Cerebellar nuclear complex (tissue), 1 donor: Measurements from ENCODE around the gene ZNF750.

Experiments
- DNase-seq, 2 experiments: peaks; one replicate each; lab custom pipeline; 2025; lab: John Stamatoyannopoulos, UW

Gene ZNF750

DNA sequence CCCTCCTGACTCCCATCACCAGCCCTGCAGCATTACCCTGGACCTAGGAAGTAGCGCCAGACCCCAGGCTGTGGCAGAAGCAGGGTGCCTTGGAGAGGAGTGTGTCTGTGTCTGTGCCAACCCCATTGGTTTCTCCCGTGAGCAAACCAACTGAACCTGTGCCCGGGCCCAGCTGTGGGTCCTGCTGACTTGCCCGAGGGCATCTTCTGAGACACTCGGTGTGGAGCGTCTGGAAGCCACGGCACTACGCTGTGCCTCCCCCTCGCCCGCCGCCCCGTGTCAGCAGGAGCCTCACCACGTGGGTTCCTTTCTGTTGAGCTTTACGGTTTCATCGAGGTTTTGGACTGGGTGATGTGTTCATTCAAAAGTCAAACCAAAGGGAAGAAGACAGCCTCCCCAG, 27.8 kb downstream of the ZNF750 start:
- no peak for DNase-seq

DNA sequence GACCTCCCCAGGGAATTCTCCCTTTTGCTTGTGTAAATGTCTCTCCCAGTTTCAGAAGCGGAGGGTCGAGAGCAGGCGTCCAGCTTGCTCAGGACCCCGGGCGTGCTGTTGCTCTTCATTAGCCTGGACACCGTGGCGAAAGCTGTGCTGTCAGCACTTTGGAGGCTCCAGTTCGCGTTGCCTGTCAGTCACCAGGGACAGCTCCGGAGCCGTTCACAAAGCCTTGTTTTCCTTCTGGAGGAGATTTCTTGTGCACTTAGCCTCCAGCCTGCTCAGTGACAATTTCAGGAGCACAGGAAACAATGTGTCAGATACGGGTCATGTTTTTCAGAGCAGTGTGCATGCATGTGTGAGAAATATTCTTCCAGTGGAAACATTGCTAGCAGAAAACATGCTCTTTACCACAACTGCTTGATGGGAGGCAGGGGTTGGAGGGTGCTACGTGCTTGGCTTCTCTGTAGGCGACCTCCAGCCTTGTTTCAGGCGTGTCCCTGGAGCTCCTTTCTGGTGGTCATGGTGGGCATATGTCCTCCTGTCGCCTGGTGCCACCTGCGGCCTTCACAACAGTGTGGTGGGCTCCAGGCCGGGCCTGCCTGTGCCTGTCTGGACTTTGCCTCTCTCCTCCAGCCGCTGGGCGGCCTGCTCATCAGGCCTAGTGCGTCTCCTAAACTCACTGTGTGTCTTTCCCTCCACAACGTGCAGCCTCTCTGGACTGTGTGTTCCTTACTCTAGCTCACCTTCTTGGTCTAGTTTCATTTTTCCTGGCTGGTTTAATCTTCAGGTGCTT, 29.0 kb downstream of the ZNF750 start:
- no peak for DNase-seq

DNA sequence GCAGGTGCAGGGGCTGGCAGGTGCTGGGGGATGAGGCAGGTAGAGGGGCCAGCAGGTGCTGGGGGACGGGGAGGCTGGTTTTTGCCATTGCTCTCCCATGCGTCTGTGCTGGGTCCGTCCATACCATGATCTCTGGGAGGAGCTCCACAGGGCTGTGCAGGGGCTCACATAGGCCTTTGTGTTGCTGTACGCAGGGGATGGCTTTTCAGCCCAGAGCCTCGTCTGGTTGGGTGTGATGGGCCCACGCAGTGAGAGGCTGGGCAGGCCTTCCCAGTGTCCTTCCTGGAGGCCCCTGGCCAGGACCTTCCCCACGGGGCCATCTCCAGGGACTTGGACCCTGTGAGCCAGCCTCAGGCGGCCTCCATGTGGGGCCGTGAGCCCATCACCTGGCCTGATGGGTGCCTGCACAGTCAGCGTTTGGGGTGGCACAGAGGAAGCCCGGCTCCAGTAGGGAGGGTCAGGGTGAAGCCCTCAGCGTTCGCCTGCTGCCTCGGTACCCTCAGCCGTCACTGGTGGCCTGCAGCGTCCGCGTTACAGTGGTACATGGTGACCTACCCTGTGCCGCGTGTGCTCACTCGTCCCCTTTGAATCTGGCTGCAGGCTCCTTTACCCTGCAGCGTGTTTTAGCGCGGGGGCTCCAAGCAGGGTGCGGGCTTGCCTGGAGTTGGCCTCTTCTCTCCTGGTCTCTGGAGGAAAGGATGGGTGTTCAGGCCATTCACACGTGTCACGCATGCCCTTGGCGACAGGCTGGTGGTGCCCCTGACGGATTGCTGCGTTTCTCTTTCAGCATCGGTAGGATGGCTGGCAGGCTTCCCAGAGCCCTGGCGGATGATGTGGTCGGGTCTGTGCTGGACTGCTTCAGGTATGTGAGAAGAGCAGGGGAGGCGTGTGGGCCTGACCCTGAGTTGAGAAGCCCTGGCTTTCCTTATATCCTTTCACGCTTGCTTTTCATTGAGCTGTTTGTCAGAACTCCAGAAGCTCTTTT, 30.6 kb downstream of the ZNF750 start:
- no peak for DNase-seq

DNA sequence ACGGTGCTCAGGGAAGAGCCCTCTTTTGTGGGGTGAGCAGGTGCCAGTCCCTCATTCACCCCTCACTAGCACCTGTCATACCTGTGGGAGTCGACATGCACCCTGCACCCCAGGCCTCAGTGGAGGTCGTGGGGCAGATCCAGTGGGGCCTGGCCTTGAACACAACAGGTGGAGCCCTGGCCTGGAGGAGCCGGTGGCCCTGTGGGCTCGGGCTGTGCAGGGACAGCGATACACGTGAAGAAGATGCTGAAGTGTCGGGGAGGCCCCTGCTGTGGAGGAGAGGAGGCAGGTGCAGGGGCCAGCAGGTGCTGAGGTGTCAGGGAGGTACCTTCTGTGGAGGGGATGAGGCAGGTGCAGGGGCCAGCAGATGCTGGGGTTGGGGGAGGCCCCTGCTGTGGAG, 31.8 kb downstream of the ZNF750 start:
- DNase-seq = no peak

DNA sequence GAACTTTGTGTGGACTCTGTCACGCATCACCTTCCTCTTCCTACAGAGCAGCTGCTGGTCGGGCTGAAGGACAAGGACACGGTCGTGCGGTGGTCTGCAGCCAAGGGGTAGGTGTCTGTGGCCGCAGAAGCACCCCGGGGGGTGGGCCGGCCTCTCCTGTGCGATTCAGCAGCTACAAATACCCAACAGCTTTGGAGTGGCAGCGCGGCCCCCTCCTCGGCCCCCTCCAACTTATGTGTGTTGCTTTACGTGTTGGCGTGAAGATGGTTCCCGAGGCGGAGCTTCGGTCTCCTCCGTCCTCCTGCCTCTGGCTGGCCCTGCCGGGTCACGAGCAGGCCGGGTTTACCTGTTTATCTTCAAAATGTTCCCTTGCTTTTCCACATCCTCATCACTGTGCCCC, 32.3 kb downstream of the ZNF750 start:
- DNase-seq = no peak

DNA sequence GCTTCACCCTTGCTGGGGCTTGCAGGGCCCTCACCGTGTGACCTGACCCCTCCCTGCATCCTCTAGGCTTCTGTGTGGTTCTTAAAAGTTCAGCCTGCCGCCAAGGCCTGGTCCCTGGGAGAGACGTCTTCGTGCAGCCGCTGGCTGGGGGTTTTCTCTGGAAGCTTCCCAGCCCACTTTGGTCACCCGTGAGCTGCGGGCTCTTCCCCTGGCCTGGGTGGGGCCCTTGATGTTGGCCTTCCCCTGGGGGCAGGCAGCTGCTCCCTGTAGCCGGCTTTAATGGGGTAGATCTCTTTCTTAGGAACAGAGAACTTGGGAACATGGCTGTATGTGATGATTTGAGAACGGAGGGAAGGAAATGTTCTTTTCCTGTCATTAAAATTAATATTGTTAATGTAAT, 32.7 kb downstream of the ZNF750 start:
- no peak for DNase-seq

- DNase-seq = no peak
These were observed 33.2 kb downstream of the ZNF750 start for GRCh38 chr17:82806645-82807044.

DNA sequence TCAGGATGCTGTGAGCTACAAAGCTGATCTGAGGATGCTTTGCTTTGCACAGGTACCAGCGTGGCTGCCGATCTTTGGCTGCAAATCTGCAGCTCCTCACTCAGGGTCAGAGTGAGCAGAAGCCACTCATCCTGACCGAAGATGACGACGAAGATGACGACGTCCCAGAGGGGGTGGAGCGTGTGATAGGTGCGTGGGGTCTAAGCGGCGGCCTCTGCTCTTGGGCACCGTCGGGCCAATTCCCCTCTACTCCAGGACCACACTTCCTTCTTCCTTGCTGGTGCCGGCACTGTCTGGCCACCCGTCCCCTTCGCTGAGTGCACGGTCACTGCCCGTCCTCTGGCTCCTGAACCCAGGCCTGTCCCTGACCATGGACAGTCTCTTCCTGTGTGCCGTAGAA, 34.0 kb downstream of the ZNF750 start:
- no peak for DNase-seq

- DNase-seq = no peak
These were observed 34.6 kb downstream of the ZNF750 start for GRCh38 chr17:82805254-82805653.

- DNase-seq = no peak
These were observed 35.2 kb downstream of the ZNF750 start for GRCh38 chr17:82804442-82805191.

GRCh38 chr17:82803606-82804005, 36.2 kb downstream of the ZNF750 start:
- DNase-seq = no peak

DNA sequence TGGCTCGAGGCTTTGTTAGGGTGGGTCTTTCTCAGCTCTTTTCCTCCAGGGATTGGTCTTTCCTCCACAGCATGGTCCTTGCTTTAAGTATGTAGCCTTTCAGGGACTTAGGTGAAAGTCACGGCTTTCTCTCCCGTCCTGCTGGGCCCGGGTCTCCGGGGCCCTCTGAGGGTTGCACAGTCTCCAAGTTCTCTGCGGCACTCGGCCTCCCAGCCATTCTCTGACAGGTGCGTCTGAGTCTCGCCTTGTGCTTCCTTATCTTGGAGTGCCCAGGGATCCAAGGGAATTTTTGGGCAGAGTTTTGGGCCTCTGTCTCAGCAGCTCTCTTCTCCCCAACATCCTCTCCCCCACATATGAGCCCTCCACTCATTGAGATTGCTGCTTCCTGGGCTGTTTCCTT, 36.6 kb downstream of the ZNF750 start:
- DNase-seq = no peak

DNA sequence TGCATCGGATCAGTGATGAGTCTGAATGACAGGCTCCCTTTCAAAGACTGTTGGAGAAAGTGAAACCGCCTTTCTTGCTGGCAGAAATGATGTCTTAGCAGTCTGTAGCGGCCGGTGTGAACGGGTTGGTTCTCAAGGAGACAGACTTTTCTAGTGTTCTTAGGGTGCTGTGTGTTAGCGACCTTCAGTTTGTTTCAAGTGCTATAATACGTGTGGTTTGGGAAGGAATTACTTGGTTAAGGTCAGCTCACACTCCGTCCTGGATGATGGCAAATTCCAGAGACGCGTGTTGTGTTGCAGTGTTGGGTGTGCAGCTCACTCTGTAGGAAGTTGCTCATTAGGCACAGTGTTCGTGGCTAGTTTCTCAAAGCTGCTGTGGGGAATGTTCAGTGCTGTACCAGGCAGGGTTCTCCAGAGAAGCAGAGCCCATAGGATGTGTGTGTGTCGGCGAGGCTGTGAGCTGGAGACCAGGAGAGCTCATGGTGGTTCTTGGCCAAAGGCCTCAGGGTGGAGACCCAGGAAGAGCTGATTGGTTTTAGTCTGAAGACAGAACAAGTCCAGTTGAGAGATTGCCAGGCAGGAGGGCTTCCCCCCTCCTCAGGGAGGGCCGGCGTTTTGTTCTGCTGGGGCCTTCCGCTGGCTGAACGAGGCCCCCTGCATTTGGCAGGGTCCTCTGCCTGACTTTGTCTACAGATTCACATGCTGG, 37.6 kb downstream of the ZNF750 start:
- DNase-seq = no peak

DNA sequence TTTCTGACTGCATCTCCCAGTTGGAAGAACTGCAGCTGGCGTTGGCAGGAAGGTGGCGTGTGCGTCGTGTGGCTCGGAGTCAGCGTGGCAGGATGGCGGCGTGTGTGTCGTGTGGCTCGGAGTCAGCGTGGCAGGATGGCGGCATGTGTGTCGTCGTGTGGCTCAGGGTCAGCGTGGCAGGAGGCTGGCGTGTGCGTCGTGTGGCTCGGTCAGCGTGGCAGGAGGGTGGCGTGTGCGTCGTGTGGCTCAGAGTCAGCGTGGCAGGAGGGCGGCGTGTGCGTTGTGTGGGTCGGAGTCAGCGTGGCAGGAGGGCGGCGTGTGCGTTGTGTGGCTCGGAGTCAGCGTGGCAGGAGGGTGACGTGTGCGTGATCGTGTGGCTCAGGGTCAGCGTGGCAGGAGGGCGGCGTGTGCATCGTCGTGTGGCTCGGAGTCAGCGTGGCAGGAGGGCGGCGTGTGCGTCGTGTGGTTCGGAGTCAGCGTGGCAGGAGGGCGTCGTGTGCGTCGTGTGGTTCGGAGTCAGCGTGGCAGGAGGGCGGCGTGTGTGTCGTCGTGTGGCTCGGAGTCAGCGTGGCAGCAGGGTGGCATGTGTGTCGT, 38.3 kb downstream of the ZNF750 start:
- no peak for DNase-seq

GRCh38 chr17:82800885-82801284, 38.9 kb downstream of the ZNF750 start:
- DNase-seq = no peak

DNA sequence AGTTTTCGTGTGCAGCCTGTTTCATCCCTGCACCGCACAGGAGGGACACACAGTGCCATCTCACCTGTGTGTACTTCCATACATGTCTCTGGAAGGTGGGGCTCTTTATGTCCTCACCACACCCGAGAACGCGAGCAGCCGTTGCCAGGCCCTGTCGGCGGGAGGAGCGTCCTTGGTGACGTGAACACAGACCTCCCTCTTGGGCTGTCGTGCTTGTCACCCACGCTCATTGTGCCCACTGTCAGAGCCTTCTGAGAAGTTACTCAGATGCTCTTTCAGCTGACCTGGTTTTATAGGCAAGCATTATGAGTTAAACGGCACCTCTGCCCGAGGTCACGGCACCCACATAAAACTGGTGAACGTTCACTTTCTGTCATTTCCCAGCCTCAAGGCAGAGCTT, 40.2 kb downstream of the ZNF750 start:
- no peak for DNase-seq

- DNase-seq = no peak
These were observed 41.1 kb downstream of the ZNF750 start for GRCh38 chr17:82798752-82799151.

DNA sequence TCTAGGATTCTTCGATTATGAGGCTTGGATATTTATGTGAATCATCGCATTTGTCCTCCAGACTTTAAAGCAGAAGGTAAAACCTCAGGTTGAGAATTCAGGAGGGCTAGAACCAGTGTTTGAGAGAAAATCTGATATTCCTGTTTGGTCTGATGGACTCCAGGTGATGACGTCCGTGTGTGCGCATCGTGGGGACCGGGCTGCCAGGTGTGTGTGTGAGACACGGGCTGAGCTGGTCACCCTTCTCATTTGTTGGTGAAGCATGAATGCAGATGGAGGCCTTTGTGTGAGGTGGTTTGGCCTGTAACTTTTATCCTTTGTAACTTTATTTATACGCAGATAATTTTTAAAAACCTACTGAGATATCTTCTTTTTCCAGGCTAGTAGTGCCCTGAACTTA, 42.8 kb downstream of the ZNF750 start:
- DNase-seq = no peak

GRCh38 chr17:82795615-82796014, 44.2 kb downstream of the ZNF750 start:
- DNase-seq = no peak

- no peak for DNase-seq
These were observed 44.9 kb downstream of the ZNF750 start for GRCh38 chr17:82794781-82795482.
